ENCODE data around the gene FRS2. TPM values are rescaled to one million over a fixed set of nuclear protein-coding genes. Genes with fewer than 3 reads are reported as not detected.

The FRS2 gene
- total and polyA plus RNA-seq, 9 of the 15 experiments (the other 6 are each of a cell fraction or from before 2014, with no cell fraction given): 1.0 to 9.1 (median 6.0) TPM

DNA sequence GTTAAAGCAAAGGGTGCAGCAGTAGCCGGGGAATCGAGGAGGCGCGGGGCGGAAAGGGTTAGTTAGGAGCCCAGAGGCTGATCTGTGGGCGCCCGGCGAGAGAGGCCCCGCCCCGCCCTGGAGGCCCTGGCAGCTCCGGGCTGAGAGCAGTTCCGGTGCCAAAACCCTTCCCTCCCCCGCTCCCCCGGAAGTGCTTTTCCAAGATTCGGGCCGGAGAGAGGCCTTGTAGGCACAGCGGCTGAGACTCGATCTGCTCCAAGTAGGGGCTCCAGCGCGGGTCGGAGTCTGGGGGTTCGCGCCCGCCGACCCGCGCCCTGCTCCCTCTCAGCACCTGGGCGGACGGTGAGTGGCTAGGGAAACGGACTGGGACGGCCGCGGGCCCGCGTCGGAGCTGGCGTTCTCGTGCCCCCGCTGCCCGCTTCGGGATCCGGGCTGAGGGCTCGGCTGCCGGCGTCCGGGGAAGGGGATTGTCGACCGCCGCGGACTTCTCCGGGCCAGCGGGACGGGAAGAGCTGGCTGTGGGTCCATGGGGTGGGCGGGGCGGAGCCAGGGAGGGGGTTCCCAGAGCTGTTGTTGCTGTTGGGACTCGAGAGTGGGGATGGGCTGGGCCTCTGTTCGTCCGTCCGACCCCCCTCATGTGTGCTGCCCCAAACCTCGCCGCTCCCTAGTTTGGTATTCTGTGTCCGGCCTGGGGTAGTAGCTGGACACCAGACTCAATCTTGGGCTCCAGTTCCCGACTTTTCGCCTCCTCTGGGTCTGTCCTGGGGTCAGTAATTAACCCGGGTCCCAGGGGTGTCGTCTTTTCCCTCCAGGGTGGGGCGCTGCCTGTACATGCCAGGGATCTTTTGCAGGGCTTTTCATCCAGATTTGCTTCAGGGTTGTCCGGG lies at the start of gene FRS2 (continued):
- TF ChIP-seq RBBP5 (IDR thresholded peaks at IDR 0.05; ENCODE audit: borderline replicate concordance, insufficient read depth, low read length, poor library complexity, severe bottlenecking): peak; percentile 98
- TF ChIP-seq ETV1 (tag; conservative IDR thresholded peaks at IDR 0.05; ENCODE audit: low read depth): peak; percentile 66
- TF ChIP-seq MEF2A (IDR thresholded peaks at IDR 0.05; ENCODE audit: control insufficient read depth, low read depth, low read length): no peak
- TF ChIP-seq TAF1 (IDR thresholded peaks at IDR 0.05; ENCODE audit: control insufficient read depth, extremely low read depth, insufficient read depth, low read length, severe bottlenecking): peak; percentile 78
- TF ChIP-seq ZNF695 (CRISPR knock-in tag; IDR thresholded peaks at IDR 0.05): no peak
- TF ChIP-seq ZBTB17 (CRISPR knock-in tag; IDR thresholded peaks at IDR 0.05): 0 out of 2 replicates have a peak, but pooled peaks have one; percentile 54
- no peak for TF ChIP-seq NCOA2 (IDR thresholded peaks at IDR 0.05; ENCODE audit: partially characterized antibody in 2 of 2)
- peak; percentile 97 for TF ChIP-seq NR2C2 (CRISPR knock-in tag; IDR thresholded peaks at IDR 0.05)
- peak; percentile 100 for TF ChIP-seq NR2C2 (tag; IDR thresholded peaks at IDR 0.05)
- no peak for TF ChIP-seq ZNF3 (CRISPR knock-in tag; IDR thresholded peaks at IDR 0.05)
- TF ChIP-seq, protein P1, sequence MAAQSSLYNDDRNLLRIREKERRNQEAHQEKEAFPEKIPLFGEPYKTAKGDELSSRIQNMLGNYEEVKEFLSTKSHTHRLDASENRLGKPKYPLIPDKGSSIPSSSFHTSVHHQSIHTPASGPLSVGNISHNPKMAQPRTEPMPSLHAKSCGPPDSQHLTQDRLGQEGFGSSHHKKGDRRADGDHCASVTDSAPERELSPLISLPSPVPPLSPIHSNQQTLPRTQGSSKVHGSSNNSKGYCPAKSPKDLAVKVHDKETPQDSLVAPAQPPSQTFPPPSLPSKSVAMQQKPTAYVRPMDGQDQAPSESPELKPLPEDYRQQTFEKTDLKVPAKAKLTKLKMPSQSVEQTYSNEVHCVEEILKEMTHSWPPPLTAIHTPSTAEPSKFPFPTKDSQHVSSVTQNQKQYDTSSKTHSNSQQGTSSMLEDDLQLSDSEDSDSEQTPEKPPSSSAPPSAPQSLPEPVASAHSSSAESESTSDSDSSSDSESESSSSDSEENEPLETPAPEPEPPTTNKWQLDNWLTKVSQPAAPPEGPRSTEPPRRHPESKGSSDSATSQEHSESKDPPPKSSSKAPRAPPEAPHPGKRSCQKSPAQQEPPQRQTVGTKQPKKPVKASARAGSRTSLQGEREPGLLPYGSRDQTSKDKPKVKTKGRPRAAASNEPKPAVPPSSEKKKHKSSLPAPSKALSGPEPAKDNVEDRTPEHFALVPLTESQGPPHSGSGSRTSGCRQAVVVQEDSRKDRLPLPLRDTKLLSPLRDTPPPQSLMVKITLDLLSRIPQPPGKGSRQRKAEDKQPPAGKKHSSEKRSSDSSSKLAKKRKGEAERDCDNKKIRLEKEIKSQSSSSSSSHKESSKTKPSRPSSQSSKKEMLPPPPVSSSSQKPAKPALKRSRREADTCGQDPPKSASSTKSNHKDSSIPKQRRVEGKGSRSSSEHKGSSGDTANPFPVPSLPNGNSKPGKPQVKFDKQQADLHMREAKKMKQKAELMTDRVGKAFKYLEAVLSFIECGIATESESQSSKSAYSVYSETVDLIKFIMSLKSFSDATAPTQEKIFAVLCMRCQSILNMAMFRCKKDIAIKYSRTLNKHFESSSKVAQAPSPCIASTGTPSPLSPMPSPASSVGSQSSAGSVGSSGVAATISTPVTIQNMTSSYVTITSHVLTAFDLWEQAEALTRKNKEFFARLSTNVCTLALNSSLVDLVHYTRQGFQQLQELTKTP (IDR thresholded peaks at IDR 0.05; ENCODE audit: low read depth in 1 of 2, partially characterized antibody in 2 of 2): peak in 1 of 2 experiments; percentile 51
- no peak for TF ChIP-seq TCF7L2 (IDR thresholded peaks at IDR 0.05; ENCODE audit: low read depth, low read length)
- peak; percentile 73 for TF ChIP-seq ZBTB7A (IDR thresholded peaks at IDR 0.05; ENCODE audit: borderline replicate concordance, control insufficient read depth, low read depth, low read length)
- TF ChIP-seq WHSC1 (IDR thresholded peaks at IDR 0.05; ENCODE audit: low read length): no peak
- TF ChIP-seq ERF (CRISPR knock-in tag; IDR thresholded peaks at IDR 0.05): peak; percentile 45; the same call in 1 of the 2 replicates
- TF ChIP-seq NCOR1 (IDR thresholded peaks at IDR 0.05): no peak
- 0 out of 2 replicates have a peak, but pooled peaks have one; percentile 62 for TF ChIP-seq FOXK1 (CRISPR knock-in tag; IDR thresholded peaks at IDR 0.05; ENCODE audit: borderline replicate concordance)
- 0 out of 4 replicates have a peak, but pooled peaks have one; percentile 22 to 24 for TF ChIP-seq RCOR1 (IDR thresholded peaks at IDR 0.05; ENCODE audit: borderline replicate concordance in 1 of 2, low read depth in 2 of 2, low read length in 2 of 2)
- TF ChIP-seq SIX5 (IDR thresholded peaks at IDR 0.05; ENCODE audit: borderline replicate concordance in 1 of 2, insufficient read depth in 1 of 2, low read depth in 1 of 2, low read length in 2 of 2): peak; percentile 7 to 8; a peak in 1 of 4 replicates
- no peak for TF ChIP-seq ZKSCAN3 (CRISPR knock-in tag; IDR thresholded peaks at IDR 0.05)
- TF ChIP-seq SUPT5H (IDR thresholded peaks at IDR 0.05): peak; percentile 90
- no peak for TF ChIP-seq CREBBP (IDR thresholded peaks at IDR 0.05; ENCODE audit: low read depth, low read length)
- TF ChIP-seq CBFA2T3 (IDR thresholded peaks at IDR 0.05): 0 out of 2 replicates have a peak, but pooled peaks have one; percentile 3
- TF ChIP-seq CSDE1 (IDR thresholded peaks at IDR 0.05): no peak
- 0 out of 3 replicates have a peak, but pooled peaks of 1 of the 2 experiments have one; percentile 25 for TF ChIP-seq CBX3 (IDR thresholded peaks at IDR 0.05; ENCODE audit: borderline replicate concordance in 1 of 2, low read length in 2 of 2)

All from K562 (cell line).